ENCODE measurements around the gene GLT6D1.

Gene GLT6D1

GRCh38 chr9:135596211-135596610 is 43.1 kb downstream of the GLT6D1 start:
- no peaks in the 10 kb centered on the region for H3K36me3 ChIP-seq (ENCODE audit: control insufficient read depth, insufficient read depth, low read length)
- H3K4me1 ChIP-seq (ENCODE audit: control insufficient read depth, insufficient read depth, low read length), result no peaks in the 10 kb centered on the region
- H3K27me3 ChIP-seq (ENCODE audit: control insufficient read depth, insufficient read depth, low read length, poor library complexity, severe bottlenecking), result no peaks in the 10 kb centered on the region
- no peak overlapping the region for H3K27ac ChIP-seq (ENCODE audit: insufficient read depth, low read depth, low read length, poor library complexity, severe bottlenecking)
- H3K4me3 ChIP-seq (ENCODE audit: insufficient read depth, low read depth, low read length), result no peak overlapping the region
- no peaks in the 10 kb centered on the region for H3K9me3 ChIP-seq (ENCODE audit: control insufficient read depth, low read length)
- WGBS, 2 experiments, result 86 to 88% methylated on average over 2 of the region's 2 CpGs

GRCh38 chr9:135592625-135593024 is 46.7 kb downstream of the GLT6D1 start:
- Histone ChIP-seq H3K36me3 (ENCODE audit: control insufficient read depth, insufficient read depth, low read length) (no peaks in the 10 kb centered on the region), H3K27ac (ENCODE audit: insufficient read depth, low read depth, low read length, poor library complexity, severe bottlenecking) (no peak overlapping the region), H3K4me1 (ENCODE audit: control insufficient read depth, insufficient read depth, low read length) (no peaks in the 10 kb centered on the region), H3K9me3 (ENCODE audit: control insufficient read depth, low read length) (no peaks in the 10 kb centered on the region), H3K4me3 (ENCODE audit: insufficient read depth, low read depth, low read length) (no peak overlapping the region), H3K27me3 (ENCODE audit: control insufficient read depth, insufficient read depth, low read length, poor library complexity, severe bottlenecking) (no peaks in the 10 kb centered on the region)
- WGBS, 2 experiments, result 91 to 92% methylated on average over 8 to 9 of the region's 13 CpGs

DNA sequence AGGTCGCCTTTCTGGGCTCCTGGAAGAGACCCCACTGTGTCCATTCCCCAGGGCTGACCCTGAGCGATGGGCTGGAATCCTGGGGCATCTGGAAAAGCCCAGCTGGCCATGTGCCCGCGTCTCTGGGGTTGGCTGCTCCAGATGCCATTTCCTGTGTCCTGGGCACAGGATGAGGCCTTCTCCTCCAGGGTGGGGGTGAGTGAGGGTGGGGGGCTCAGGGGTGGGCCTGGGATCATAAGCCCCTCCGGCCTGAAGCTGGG is 47.1 kb downstream of the GLT6D1 start:
- Histone ChIP-seq H3K27me3 (ENCODE audit: control insufficient read depth, insufficient read depth, low read length, poor library complexity, severe bottlenecking) (no peaks in the 10 kb centered on the region), H3K27ac (ENCODE audit: insufficient read depth, low read depth, low read length, poor library complexity, severe bottlenecking) (no peak overlapping the region), H3K9me3 (ENCODE audit: control insufficient read depth, low read length) (no peaks in the 10 kb centered on the region), H3K4me3 (ENCODE audit: insufficient read depth, low read depth, low read length) (no peak overlapping the region), H3K36me3 (ENCODE audit: control insufficient read depth, insufficient read depth, low read length) (no peaks in the 10 kb centered on the region), H3K4me1 (ENCODE audit: control insufficient read depth, insufficient read depth, low read length) (no peaks in the 10 kb centered on the region)
- WGBS, 2 experiments, result 88 to 90% methylated on average over 5 of the region's 5 CpGs

GRCh38 chr9:135591506-135592330 is 47.6 kb downstream of the GLT6D1 start:
- no peak overlapping the region for H3K4me3 ChIP-seq (ENCODE audit: insufficient read depth, low read depth, low read length)
- H3K27ac ChIP-seq (ENCODE audit: insufficient read depth, low read depth, low read length, poor library complexity, severe bottlenecking), result no peak overlapping the region
- no peaks in the 10 kb centered on the region for H3K27me3 ChIP-seq (ENCODE audit: control insufficient read depth, insufficient read depth, low read length, poor library complexity, severe bottlenecking)
- no peaks in the 10 kb centered on the region for H3K36me3 ChIP-seq (ENCODE audit: control insufficient read depth, insufficient read depth, low read length)
- H3K4me1 ChIP-seq (ENCODE audit: control insufficient read depth, insufficient read depth, low read length), result no peaks in the 10 kb centered on the region
- H3K9me3 ChIP-seq (ENCODE audit: control insufficient read depth, low read length), result no peaks in the 10 kb centered on the region
- 92 to 93% methylated on average over 22 of the region's 22 CpGs for WGBS, 2 experiments

- no peak overlapping the region for H3K4me3 ChIP-seq (ENCODE audit: insufficient read depth, low read depth, low read length)
- H3K27me3 ChIP-seq (ENCODE audit: control insufficient read depth, insufficient read depth, low read length, poor library complexity, severe bottlenecking), result no peaks in the 10 kb centered on the region
- 88 to 89% methylated on average over 25 of the region's 25 CpGs for WGBS, 2 experiments
- H3K36me3 ChIP-seq (ENCODE audit: control insufficient read depth, insufficient read depth, low read length), result no peaks in the 10 kb centered on the region
- H3K4me1 ChIP-seq (ENCODE audit: control insufficient read depth, insufficient read depth, low read length), result no peaks in the 10 kb centered on the region
- H3K9me3 ChIP-seq (ENCODE audit: control insufficient read depth, low read length), result no peaks in the 10 kb centered on the region
- no peak overlapping the region for H3K27ac ChIP-seq (ENCODE audit: insufficient read depth, low read depth, low read length, poor library complexity, severe bottlenecking)
These were observed 48.8 kb downstream of the GLT6D1 start for GRCh38 chr9:135590486-135591079.

DNA sequence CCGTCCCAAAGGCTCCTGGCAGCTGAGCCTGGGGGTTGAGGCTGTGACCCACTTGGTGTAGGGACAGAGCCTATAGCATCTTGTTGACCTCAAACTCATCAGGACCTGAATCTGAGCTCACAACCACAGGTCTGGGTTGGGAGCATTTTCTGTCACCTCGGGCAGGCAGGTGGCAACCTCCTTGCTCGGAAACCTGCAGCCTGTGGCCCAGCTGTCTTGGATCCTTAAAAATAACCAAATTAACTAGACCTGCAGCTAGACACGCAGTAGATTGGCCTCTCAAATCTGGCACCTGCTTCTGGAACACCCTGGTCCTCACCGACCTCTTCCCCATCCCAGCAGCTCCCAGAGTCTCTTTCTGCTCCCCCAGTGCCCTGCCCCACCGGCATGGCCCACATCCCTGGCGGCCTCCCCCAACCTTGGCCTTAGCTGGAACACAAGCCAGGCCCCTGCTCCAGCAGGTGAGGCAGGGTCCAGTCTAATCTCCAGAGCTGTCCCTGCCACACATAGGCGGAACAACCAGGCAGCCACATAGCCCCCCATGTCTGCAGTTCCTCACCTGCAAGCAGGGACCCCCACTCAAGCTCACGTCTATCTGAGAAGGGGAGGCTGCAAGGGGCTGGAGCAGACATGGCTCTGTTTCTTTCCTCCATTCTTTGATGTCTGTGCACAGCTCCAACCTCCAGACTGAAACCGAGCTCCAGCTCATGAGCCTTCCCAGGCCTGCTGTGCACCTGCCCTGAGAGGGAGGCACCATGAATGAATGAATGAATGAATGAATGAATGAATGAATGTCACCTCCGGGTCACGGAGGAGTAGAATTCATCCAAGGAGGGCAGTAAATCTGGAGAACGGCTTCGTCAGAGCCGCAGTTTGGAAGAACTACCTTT is 49.5 kb downstream of the GLT6D1 start:
- H3K27ac ChIP-seq (ENCODE audit: insufficient read depth, low read depth, low read length, poor library complexity, severe bottlenecking), result no peak overlapping the region
- no peaks in the 10 kb centered on the region for H3K27me3 ChIP-seq (ENCODE audit: control insufficient read depth, insufficient read depth, low read length, poor library complexity, severe bottlenecking)
- WGBS, 2 experiments, result 84% methylated on average over 15 of the region's 15 CpGs
- no peaks in the 10 kb centered on the region for H3K36me3 ChIP-seq (ENCODE audit: control insufficient read depth, insufficient read depth, low read length)
- no peaks in the 10 kb centered on the region for H3K4me1 ChIP-seq (ENCODE audit: control insufficient read depth, insufficient read depth, low read length)
- H3K9me3 ChIP-seq (ENCODE audit: control insufficient read depth, low read length), result no peaks in the 10 kb centered on the region
- H3K4me3 ChIP-seq (ENCODE audit: insufficient read depth, low read depth, low read length), result no peak overlapping the region

DNA sequence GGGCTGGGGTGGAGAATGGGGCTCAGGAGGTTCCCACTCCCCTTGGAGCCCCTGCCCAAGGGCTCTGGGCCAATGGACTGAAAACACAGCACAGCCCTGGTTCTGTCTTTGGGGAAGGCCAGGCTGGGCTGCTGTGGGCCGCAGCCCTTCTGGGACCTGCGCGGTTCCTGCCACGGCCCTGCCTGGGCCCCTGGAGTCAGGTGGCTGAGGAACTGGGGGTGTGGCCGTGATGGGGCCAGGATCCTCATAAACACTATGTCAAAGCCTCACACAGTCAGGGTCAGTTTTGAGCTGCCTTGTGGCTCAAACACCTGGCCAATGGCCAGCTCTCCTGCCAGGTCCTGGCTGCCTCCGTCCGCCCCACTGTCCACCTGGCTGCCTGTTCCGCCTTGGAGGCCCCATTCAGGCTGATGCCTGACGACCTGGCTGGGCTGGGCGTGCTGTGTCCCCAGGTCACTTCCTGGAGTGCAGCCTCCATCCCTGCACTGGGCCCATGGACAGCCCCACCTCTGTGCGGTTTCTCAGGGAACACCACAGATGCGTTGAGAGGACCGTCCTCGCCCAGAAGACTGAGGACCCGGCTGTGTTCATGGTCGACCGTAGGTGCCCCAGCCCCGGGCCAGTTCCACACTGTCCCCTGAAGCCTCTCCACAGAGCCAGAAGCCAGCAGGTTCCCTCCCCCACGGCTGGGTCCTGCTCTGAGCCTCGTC is 50.3 kb downstream of the GLT6D1 start:
- Histone ChIP-seq H3K9me3 (ENCODE audit: control insufficient read depth, low read length) (no peaks in the 10 kb centered on the region), H3K27me3 (ENCODE audit: control insufficient read depth, insufficient read depth, low read length, poor library complexity, severe bottlenecking) (no peaks in the 10 kb centered on the region), H3K4me3 (ENCODE audit: insufficient read depth, low read depth, low read length) (no peak overlapping the region), H3K36me3 (ENCODE audit: control insufficient read depth, insufficient read depth, low read length) (no peaks in the 10 kb centered on the region), H3K27ac (ENCODE audit: insufficient read depth, low read depth, low read length, poor library complexity, severe bottlenecking) (no peak overlapping the region), H3K4me1 (ENCODE audit: control insufficient read depth, insufficient read depth, low read length) (no peaks in the 10 kb centered on the region)
- WGBS, 2 experiments, result 95% methylated on average over 20 of the region's 20 CpGs

- H3K4me1 ChIP-seq (ENCODE audit: control insufficient read depth, insufficient read depth, low read length), result no peaks in the 10 kb centered on the region
- no peaks in the 10 kb centered on the region for H3K9me3 ChIP-seq (ENCODE audit: control insufficient read depth, low read length)
- H3K27ac ChIP-seq (ENCODE audit: insufficient read depth, low read depth, low read length, poor library complexity, severe bottlenecking), result no peak overlapping the region
- no peaks in the 10 kb centered on the region for H3K36me3 ChIP-seq (ENCODE audit: control insufficient read depth, insufficient read depth, low read length)
- 93 to 96% methylated on average over 9 of the region's 9 CpGs for WGBS, 2 experiments
- H3K27me3 ChIP-seq (ENCODE audit: control insufficient read depth, insufficient read depth, low read length, poor library complexity, severe bottlenecking), result no peaks in the 10 kb centered on the region
- no peak overlapping the region for H3K4me3 ChIP-seq (ENCODE audit: insufficient read depth, low read depth, low read length)
These were observed 51.0 kb downstream of the GLT6D1 start for GRCh38 chr9:135588371-135588770.

DNA sequence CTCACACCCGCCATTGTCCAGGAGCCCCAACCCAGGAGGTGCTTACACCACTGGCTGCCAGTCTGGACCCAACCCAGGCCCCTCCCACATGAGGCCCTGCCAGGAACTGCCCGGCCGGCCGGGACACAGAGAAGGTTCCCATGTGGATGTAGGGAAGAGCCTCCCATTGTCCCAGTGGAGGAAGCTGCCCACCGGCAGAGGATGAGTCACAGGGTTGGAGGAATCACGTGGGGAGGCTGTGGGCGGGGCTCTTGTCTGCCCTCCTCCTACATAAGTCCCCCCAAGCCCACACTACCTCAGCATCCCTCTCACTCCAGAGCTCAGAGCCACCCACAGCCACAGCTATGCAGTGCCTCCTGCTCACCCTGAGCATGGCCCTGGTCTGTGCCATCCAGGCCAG is 51.7 kb downstream of the GLT6D1 start:
- Histone ChIP-seq H3K27ac (ENCODE audit: insufficient read depth, low read depth, low read length, poor library complexity, severe bottlenecking) (no peak overlapping the region), H3K4me3 (ENCODE audit: insufficient read depth, low read depth, low read length) (no peak overlapping the region), H3K9me3 (ENCODE audit: control insufficient read depth, low read length) (no peaks in the 10 kb centered on the region), H3K27me3 (ENCODE audit: control insufficient read depth, insufficient read depth, low read length, poor library complexity, severe bottlenecking) (no peaks in the 10 kb centered on the region), H3K36me3 (ENCODE audit: control insufficient read depth, insufficient read depth, low read length) (no peaks in the 10 kb centered on the region), H3K4me1 (ENCODE audit: control insufficient read depth, insufficient read depth, low read length) (no peaks in the 10 kb centered on the region)
- no CpG with 5 or more reads among the region's 7 CpGs for WGBS, 2 experiments

Measured in ectodermal cell (in vitro differentiated cells).